Stimulated activated CD4-positive, alpha-beta T cell treated with anti-CD3 and anti-CD28 coated beads, Interleukin-4, amount 100 ng/mL, for 24 hours (primary cell): ENCODE measurements around the gene PIH1D1.

Source experiments
- DNase-seq: peaks from one replicate; pipeline ENCODE4 v3.0.0-alpha.2; 2020

Gene PIH1D1

DNA sequence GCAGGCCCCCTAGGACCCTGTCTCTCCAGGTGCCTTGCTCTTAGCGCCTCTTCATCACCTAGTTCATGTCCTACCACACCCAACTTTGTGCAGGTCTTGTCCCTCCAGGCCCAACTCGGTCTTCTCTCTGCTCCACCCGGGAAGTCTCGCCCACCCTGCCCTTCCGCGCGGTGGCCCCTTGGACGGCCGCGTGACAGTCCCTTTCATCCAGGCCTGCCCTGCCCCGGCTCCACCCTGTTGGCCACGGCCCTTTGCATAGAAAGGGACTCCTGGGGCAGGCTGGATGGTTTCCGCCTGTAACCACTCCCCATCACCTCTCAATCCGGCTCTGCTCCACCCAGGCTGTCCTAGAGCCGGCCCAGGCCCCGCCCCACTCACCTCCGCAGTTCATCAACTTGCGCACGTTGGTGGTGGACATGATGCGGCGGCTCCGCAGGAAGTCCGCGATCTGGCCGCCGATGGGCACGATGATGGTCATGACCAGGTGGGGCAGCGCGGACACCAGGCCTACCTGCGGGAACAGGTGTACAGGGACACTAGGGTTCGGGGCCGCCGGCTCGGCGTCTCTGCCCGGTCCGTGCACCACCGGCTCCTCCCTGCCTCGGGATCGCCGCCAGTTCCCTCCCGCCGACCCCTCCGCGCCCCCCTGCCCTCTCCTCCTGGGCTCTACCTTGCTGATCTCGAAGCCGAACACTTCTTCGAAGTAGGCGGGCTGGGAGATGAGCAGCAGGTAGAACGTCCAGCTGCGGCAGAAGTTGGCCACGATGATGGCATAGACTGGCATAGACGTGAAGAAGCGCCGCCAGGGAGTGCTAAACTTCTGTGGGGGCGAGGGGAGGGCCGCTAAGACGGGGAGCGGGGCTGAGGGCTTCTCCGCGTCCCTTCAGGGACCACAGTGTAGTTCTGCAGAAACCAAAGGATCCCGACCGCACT, 19.2 kb downstream of the PIH1D1 start:
- DNase-seq = no peak

DNA sequence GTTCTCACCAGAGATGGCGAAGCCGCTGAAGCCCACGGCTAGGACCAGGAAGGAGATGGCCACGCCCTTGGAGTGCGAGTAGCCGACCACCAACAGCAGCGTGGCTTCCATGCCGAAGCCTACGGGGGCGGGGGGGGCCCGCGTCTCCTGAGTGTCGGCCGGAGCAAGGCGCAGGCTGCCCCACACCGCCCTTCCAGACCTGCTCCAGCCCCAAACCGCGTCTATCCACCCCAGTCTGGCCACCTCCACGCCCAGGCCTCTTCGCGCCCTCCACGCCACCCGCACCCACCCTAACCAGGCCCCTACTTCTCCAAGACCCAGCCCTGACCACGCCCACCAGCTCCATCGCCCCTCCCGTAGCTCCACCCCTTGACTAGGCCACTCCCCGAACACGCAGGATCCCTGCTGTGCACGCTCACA, 20.3 kb downstream of the PIH1D1 start:
- peak; percentile 23 for DNase-seq

DNA sequence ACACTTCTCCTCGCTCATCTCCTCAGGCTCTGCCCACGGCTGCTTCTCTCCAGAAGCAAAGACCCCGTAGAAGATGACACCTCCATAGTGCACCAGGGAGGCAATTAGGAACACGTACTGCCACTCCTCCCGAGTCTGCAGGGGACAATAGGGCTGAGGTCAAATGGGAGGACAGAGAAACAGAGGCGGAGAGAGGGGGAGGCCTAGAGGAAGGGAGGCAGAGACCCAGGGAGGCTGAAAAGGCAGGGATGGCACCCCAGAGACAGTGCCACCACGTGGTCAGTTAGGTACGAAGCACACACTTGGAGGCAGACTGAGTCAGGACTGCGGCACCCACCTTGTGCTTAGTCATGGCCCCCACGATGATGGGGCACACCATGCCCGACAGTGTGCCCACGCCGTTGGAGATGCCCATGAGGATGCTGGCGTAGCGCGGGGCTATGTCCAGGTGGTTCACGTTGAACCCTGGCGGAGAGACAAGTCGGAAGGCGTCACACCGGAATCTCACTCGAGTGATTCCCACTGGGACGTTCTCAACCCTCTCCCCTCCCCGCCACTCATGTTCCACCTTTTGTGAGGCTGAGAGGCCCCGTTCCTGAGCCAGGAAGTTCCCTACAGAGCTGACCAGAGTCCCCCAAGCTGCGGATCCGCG, 20.8 kb downstream of the PIH1D1 start:
- peak; percentile 44 for DNase-seq

DNA sequence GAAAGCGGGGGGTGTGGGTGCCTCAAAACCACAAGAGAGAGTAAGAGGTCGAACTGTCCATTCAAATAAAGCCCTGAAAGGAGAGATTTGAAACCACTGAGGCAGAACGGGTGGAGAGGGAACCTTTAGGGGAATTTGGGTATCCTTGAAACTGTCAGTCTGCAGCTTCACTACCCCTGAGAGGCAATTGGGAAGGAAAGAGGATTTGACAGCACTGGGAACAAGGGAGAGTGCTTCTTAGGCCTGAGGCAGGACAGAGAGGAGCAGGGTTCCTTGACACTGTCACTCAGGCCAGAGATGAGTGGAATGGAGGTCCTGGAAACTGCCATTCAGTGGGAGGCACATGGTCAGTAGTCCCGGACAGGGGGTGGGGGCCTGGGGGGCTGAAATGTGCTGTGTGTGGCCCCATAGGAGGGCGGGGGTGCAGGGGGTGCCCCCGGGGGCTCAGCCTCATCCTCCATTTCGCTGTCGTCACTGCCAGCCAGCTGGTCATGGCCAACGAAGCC, 21.4 kb downstream of the PIH1D1 start:
- no peak for DNase-seq

GRCh38 chr19:49428547-49429451, 22.8 kb downstream of the PIH1D1 start:
- DNase-seq = no peak

- DNase-seq = peak; percentile 21
These were observed 23.6 kb downstream of the PIH1D1 start for GRCh38 chr19:49427855-49428546.

DNA sequence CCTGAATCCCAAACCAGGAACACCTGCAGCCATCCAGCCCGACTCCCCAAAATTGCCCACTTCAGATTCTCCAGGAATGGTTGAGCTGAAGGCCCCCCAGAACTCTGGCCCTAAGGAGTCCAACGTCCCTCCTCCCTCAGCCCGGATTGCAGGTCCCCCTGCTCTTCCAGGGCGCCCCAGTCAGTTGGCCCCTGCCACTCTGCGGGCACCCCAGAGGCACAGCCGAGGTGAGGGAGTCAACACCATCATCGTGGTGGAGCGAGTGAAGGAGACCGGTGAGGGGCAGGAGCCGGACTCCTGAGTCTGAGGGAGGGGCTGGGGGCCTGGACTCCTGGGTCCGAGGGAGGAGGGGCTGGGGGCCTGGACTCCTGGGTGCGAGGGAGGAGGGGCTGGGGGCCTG, 24.3 kb downstream of the PIH1D1 start:
- no peak for DNase-seq

DNA sequence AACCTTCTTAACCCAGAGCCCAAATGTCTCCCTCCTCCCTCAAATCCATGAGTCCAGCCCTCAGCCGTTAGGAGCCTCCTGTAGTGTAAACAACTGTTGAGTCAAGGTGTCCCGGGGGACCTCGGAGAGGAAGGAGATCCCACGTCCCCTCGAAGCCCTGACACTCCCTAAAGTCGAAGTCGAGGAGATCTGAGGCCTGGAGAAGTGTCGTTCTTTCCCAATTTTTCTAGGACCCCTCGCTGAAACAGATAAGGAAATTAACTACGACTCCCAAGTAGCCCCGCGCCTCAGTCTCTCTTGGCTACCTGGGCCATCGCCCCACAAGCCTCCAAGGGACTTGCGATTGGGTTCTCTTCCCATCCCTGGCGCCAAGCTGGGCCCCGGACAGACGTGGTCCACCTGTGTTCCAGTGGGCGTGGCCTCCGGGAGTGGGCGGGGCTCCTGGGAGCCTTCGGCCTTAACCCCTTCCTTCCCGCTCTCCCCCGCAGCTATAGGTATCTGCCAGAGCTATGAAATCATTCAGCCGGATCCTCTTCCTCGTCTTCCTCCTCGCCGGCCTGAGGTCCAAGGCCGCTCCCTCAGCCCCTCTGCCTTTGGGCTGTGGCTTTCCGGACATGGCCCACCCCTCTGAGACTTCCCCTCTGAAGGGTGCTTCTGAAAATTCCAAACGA, 25.6 kb downstream of the PIH1D1 start:
- peak; percentile 33 for DNase-seq

GRCh38 chr19:49425178-49425577, 26.4 kb downstream of the PIH1D1 start, which contains the start of gene GFY:
GFY (plus strand) TSS chr19:49425388; CDS start chr19:49426431, 1,043 bp downstream.
- DNase-seq = no peak

GRCh38 chr19:49423985-49424303, 27.7 kb downstream of the PIH1D1 start:
- no peak for DNase-seq

GRCh38 chr19:49423071-49423984, 28.3 kb downstream of the PIH1D1 start, which contains the start of gene PTH2:
PTH2 (minus strand) TSS chr19:49423441; CDS start chr19:49423339, 102 bp downstream.
- no peak for DNase-seq

DNA sequence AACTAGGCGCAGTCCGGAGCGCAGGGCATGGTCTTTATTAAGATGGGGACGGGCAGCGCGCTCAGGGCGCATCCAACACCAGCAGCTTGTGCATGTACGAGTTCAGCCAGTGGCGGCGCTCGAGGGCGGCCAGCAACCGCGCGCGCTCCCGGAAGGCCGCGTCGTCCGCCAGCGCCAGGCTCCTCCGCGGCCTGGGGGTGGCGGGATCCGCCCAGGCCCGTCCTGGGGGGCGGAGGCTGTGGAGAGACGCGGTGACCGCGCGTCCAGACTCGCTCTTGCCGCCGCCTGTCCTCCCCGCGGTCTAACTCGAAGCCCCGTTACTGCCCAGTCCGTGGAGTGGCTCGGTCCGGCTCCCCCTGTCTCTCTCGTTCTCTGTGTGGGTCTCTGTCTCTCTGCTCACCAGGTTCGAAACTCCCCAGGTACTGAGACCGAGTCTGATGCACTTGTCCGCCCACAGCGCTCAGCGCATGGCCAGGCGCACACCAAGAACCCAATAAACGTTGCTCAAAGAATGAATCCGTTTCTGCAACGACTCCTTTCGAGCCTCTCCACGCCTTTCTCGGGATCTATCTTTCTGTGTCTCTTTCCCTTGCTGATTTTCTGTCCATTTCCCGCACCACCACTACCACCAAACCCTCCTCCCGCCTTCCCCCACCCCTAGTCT, 29.1 kb downstream of the PIH1D1 start:
- DNase-seq = peak; percentile 35

- DNase-seq = no peak
These were observed 29.8 kb downstream of the PIH1D1 start for GRCh38 chr19:49421878-49422202.

GRCh38 chr19:49421039-49421877, 30.4 kb downstream of the PIH1D1 start:
- peak; percentile 34 for DNase-seq

GRCh38 chr19:49420227-49420626, 31.4 kb downstream of the PIH1D1 start:
- DNase-seq = no peak

DNA sequence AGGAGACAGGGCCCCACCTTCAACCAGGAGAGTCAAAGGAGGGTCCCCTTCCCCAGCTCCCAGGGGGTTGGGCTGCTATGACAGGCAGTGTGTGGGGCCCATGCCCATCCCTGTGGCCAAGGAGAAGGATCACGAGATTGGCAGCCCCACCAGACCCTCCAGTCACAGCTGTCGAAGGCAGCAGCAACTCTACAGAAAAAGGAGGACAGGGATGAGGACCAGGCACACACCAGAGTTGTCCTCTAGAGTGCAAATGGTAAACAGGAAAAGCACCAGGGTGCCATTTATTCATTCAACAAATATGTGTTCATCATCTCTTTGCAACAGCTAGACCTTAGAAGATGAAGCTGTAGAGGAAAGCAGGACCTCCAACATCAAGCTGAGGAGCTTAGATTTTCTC, 32.4 kb downstream of the PIH1D1 start:
- DNase-seq = no peak

DNA sequence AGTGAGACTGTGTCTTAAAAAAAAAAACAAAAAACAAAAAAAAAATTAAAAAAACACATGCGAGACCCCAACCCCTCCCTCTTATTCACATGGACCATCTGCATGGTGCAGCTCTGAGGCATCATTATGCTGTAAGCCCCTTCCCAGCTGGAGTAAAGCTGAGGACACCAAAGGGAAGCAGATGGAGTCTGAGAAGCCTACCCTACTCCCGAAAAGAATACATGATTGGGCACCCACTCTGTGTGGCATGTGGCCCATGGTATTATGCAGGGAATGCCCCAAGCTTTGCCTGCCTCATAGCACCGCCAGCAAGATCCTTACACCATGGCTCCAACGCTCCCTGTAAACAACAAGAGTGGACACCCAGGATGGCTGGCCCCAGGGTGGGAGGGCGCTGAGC, 33.1 kb downstream of the PIH1D1 start:
- no peak for DNase-seq

GRCh38 chr19:49417088-49417487, 34.5 kb downstream of the PIH1D1 start:
- DNase-seq = no peak

- DNase-seq = no peak
These were observed 35.8 kb downstream of the PIH1D1 start for GRCh38 chr19:49415810-49416200.
